HG03565 (cell line): Measurements from ENCODE around the gene SMIM41.

Experiments used
- ATAC-seq: cut with Tn5 transposase; IDR thresholded peaks from one replicate; pipeline ENCODE4 v1.9.1; 2021; ENCODE audit warnings: mild to moderate bottlenecking, moderate library complexity; ENCODE audit not compliant: unreplicated experiment

The SMIM41 gene

DNA sequence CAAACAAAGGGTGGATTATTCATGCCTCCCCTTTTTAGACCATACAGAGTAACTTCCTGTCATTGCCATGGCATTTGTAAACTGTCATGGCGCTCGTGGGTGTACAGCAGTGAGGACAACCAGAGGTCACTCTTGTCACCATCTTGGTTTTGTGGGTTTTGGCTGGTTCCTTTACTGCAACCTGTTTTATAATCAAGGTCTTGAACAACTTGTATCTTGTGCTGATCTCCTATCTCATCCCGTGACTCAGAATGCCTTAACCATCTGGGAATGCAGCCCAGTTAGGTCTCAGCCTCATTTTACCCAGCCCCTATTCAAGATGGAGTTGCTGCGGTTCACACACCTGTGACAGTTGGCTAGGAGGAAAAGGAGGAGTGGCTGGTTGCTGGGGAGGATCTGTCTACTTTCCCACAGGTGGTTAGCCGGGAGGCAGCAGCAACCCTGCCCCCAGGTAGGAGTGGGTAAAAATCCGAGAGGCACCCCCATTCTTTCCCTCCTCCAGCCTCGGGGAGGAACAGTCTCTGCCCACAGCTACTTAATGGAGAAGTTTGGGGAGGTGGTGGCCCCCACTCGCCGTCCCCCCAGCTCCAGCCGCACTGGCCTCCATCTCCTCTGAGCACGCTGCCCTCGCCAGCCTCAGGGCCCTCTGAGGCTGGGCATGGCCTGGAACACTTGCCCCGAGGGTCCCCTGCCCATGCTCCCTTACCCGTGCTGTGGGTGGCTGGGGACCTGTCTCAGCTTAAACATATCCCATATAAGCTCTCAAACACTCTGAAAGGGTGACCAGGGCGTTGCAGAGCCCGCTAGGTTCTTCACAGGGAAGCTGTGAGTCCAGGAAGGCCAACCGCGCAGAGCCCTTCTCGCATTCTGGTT is 41.7 kb downstream of the SMIM41 start:
- no peak for ATAC-seq

DNA sequence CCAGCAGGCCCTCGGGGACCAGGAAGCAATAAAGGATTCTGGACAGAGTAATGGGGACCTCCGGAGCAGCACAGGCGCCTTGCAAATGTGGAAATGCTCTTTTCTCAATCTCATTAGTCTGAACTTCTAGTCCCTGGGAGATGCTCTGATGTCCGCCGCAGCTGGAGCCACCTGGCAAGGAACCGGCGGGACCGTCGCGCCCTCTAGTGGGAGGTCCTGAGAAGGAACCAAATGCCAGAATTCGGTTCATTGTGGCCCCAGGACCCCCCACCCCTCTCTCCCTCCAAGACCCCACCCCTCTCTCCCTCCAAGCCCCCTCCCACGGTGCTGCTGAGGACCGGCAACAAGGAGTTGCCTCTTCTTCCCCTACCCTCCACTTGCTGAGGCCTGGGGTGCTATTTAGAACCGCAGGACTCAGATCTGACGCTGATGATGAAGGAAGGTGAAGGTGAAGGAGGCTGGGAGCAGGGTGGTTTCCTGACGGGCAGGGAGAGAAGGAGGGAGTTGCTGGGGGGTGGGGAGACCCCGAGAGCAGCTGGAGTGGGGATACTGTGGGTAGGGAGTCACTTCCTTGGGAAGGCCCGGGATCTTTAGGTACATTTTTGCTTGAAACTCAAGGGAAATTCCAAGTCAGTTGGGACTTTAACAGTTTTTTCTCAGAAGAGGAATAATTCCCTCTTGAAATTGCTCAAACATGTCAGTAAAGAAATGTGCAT is 42.5 kb downstream of the SMIM41 start:
- no peak for ATAC-seq

DNA sequence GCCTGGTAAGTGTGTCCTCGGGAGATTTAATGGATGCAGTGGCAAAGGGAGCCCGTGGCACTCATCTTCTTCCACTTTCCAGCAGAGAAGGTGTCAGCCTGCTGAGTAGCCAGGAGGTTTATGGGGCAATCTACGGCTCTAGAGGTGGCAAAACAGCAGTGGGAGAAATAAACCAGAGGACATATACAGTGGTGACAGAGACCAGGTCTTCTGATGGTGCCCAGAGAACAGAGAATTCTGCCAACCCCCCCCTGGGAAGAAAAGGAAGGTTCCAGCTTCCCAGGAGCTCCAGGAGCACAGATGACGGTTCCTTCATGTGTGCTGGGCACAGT is 43.0 kb downstream of the SMIM41 start:
- no peak for ATAC-seq

DNA sequence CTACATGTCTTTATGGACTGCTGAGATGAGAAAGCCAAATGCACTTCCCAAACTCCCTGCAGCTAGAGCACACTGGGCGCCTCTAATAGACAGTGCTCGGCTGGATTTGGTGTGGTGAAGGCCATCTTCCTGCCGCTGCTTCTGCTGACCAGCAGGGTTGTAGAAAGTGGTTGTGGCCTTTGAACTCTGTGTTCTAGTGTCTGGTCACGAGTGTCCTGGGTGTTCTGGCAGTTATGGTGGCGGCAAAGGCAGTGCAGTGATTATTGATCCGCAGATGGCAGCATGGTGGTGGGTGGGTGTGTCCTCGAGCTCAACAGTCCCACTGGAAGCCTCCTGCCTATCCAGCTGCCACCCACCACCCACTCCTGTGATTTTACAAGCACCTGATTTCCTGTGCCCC is 43.4 kb downstream of the SMIM41 start:
- ATAC-seq: no peak

DNA sequence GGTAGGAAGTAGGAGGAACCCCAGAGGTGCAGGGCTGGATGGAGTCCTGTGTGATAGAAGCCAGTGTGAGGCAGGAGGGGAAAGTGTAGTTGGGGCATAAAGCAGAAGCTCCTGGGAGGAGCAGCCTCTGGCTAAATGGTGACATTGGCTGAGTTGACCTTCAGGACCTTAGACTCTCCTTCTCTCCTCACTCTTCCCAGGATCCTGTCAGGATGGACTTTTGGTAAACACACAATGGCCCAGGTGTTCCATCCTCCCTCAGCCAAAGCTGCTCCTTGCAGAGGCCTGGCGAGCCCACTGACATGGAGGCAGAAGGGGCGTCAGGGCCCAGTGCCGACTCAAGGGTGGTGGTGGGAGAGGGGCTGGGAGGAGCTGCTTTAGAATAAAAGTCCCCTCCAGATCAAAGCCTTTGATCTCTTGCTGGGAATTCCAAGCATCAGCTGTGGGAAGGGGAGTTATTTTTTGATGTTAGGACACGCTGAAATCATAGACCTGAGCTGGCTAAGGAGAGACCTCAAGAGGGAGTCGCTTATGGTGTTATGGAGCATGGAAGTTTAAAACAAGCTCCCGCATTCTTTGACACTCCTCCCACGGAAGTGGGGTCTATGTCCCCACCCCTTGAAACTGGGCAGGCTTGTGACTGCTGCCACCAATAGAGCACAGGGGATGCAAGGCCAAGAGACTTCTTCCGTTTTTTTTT is 44.1 kb downstream of the SMIM41 start:
- no peak for ATAC-seq

DNA sequence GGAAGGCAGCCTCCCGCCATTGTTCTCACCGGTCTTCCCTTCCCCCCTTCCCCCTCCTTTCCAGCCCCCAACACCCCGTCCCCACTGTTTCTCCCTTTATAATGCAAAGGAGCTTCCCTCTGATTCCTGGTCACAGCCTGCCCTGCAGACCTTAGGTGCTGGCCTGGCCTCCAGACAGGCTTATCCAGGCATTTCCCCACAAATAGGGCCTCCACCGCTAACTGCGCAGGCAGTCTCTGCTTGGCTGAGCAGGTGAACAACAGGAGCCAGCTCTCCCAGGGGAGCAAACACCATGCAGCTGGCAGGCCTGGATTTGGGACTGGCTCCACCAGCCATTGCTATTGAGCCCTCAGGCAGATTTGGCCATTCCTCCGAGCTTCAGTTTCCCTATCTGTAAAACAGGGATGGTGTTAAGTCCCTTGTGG is 46.0 kb downstream of the SMIM41 start:
- no peak for ATAC-seq

DNA sequence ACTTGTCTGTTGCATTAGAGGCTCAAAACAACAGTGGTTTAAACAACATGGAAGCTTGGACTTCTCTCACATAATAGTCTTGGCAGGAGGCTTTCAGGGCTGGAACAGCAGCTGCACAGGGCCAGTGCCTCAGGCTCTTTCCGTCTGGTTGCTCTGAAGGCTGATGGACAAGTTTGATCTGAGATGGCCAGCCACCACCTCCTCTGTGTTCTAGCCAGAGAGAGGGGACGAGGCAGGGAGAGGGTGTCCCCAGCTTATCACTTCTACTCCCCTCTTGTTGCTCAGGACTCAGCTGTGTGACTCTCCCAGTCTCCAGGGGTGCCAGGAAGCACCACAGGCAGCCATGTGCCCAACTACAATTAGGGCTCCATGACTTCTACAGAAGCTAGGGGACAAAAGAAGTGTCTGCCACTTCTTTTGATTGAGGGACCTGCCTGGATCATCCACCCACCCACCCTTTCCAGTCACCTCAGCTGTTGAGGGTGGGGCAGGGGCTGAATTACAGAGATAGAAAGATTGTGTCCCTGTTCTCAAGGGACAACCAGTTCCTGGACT is 46.6 kb downstream of the SMIM41 start:
- ATAC-seq: no peak

DNA sequence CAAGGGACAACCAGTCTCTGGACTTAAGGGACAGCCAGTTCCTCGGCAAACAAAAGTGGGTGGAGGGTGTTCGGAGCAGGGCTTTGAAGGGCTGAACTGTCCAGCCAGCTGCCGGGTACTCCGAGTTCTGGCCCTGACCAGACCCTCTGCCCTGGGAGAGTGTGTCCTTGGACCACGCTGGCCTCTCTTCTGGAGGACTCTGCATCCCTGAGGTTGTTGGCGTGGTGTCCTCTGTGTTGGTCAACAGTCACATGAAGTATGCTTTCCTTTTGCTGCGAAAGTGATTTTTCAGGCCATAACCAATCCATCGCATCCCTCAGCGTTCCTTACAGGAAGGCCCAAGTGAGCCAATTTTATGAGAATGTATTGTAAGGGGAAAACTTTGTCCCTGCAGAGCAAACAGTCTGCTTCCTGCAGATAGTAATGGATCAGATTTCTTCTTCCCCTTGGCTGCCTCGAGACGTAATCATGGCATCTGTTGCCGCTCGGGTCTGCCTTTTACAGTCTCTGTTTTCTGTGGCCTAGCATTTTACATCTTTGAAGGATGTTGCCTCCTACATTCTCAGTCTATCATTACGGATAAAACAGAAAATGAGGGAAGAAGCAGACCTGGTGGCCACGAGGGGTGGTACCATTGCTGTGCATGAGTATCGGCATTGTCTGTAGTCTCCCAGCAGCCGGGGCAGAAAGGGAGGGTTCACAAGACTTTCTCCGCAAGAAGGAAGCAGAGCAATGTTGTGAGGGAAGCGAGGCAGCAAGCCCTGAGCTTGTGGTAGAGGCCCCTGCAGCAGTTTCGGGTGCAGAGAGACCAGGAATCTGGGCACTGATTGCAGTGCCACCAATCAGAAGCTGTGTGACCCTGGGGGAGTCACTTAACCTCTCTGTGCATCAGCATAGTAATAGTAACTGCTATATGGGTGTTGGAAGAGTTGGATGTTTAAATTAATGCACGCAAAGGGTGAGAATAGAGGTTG is 47.4 kb downstream of the SMIM41 start:
- no peak for ATAC-seq

DNA sequence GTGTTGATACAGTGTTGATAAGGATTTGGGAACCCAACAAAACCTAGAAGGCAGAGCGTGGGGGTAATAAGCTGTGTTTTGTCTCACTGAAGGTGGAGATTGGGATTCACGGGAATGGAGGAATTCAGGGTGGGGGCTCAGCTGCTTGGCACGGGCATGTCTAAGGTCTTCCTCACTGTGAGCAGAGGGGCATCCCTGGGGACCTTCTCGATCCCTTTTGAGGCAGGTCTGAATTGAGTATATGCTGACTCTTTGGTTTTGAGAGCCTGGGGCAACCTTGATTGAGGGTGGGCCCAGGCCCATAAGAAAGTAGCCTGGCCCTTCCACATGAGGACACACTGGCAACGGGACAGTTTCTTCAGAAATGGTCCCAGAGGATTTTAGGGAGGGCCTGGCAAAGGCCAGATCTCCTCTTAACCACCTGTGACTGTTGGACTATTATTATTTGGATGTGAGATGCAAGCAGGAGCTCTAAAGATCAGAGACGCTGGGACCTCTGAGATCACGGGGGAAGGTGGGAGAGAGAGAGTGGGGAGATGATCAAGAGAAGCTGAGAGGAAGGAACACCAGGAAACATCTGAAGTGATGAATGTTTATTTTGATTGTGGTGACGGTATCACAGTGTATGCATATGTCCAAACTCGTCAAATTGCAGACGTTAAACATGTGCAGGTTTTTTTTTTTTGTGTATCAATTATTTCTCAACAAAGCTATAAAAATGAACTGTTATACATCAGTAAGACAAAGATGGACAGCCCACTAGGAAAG is 48.4 kb downstream of the SMIM41 start:
- ATAC-seq: no peak

DNA sequence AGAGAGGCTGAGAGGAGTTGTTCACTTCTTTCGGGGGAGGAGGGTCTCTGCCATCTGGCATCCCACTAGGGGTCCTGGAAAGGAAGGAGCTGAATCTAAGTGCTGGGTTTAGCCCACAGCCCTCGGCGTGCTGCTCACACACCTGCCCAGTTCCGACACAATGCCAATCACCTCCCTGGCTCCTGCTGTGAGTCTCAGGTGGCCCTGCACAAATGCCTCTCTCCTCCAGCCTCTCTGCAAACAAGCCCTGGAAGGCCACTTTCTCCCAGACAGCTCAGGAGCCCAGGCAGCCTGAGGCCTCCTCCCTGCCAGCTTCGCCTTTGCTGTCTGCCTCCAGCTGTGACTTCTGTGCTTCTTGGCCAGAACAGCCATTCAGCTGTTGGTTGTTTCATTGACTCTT is 51.2 kb downstream of the SMIM41 start:
- ATAC-seq: no peak

DNA sequence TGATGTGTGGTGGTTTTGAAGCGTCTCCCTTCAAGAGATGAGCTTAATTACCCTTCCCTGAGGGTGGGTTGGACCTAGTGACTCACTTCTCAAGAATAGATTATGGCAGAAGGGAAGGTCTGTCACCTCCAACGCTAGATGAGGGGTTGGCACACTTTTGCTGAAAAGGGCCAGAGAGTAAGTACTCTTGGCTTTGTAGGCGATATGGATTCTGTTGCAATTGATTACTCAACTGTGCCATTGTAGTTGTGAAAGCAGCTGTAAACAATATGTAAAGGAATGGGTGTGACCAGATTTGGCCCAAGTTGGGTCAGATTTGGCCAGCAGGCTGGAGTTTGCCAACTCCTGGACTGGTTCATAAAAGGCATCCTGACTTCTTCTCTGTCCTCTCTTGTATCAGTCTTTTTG is 53.3 kb downstream of the SMIM41 start:
- no peak for ATAC-seq

DNA sequence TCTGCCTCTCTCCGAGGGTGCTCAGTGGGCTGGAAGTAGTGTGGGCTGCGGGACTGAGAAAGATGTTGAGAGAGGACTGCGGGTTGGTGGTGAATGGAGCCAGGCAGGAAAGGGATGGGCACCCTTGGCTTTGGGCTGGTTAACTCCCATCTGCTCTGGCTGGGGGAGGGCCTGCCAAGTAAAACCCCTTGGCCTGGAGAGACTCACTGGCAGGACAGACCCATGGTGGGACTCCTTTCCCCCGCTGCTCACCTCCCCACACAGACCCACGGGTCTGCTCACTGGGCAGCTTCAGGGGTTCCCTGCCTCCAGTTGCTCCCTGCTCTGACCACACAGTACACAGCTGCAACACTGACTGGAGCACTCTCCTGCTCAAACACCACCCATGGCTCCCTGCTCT is 58.2 kb downstream of the SMIM41 start:
- ATAC-seq: no peak

DNA sequence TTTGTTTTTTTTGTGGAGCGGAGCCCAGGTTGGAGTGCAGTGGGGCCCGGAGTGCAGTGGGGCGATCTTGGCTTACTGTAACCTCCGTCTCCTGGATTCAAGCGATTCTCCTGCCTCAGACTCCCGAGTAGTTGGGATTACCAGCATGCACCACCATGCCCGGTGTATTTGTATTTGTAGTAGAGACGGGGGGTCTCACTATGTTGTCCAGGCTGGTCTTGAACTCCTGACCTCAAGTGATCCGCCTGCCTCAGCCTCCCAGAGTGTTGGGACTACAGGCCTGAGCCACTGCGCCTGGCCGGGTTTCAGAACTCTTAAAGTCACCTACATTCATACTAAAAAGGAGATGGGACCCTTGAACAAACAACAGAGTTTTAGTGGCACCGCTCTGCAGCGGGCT is 59.6 kb downstream of the SMIM41 start:
- ATAC-seq: no peak

DNA sequence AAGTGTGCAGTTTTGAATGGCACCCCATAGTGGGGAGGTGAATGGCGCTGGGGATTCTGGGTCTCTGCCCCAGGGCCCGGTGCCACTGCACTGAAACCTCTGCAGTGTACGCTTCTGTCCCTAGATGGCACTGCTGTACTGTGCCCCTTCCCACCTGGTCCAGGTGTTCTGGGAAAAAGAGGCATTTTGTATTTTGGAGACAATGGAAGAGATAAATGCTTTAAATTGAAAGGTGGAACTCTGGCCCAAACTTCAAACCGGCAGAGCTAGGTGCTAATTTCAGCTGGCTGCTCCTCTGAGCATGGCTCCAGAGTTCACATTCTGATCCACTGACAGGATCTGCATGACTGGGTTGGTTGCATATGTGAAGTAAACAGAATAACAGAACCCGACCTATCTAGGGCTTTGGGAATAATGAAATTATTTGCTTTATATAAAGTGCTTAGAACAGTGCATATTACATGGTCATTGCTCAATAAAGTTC is 60.1 kb downstream of the SMIM41 start:
- no peak for ATAC-seq

DNA sequence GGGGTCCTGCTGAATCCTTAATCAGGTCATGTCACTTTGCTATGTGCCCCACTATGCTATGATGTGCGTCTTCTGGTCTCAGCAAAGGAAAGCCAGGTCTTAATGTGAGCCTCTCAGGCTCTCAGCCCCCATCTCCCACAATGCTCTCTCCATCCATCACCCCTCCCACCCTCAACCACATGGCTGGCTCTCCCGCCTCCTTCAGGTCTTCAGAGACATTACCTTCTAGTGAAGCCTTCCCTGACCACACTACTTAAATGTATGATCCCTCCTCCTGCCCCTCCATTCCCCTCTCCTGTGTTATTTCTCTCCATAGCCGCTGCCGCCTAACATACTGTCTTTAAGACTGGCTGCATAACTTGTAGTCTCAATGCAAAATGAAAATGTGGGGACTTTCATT is 61.8 kb downstream of the SMIM41 start:
- ATAC-seq: no peak

DNA sequence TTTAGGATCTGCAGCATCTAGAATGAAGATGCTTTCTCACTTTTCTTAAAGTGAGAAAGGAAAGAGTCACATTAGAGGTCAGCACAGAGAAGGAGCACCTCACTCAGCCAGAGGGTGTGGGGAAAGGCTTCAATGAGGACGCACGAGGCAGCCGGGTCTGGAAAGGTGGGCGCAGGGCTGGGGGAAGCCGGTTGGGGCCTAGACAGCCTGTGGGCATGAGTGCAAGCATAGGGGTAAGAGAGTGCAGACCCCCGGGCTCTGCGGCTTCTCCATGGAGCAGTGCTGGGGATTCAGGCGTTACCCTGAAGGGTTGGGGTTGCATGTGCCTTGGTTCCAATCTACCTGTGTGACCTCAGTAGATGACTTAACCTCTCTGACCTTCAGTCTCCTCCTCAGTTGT is 62.4 kb downstream of the SMIM41 start:
- no peak for ATAC-seq

DNA sequence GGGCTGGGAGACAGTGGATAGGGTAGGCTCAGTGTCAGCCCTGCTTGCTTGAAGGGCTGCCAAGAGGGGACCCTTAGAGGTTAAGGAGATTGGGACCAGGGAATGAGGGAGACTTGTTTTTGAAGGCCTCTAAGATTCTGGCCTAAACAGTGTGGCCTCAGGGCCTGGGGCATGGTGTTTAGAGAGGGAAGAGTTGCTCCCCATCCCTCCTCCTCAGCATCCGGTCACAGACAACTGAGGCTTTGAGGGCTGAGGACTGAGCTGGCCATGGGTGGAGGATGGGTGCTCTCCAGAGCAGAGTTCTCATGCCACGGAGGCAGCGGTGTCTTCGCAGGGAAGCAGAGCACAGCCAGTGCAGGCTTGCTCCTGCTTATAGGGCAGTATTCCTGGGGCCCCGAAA is 62.9 kb downstream of the SMIM41 start:
- no peak for ATAC-seq

DNA sequence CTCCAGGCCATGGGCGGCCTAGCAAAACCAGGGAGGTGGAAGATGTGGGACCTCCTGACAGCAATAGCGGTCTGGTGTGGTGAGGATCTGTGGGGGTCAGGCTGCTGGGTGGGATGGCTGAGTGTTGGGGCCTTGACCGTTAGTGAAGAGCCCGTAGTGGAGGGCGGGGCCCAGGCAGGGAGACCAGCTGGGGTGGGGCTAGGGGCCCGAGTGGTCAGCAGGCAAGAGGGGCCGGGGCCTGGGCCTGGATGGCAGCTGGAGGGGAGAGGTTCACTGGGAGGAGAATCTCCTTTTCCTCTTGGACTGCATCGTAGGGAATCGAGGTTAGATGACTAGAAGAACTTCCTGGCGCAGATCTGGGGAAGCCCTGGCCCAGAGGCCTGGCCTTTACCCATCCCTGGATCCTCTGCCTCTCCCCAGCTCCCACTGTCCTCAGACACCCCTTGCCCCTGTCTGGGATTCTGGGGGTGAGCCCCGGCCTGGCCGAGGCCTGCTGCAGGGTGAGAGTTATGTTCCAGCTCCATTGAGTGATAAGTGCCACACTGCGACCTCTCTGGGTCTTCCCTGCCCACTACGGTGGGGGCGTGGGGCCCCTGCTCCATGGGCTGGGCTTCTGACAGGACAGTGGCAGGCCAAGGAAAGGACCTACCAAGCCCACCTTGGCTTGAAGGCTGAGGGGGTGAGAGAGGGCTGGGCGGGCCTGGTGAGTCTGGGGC is 65.2 kb downstream of the SMIM41 start:
- no peak for ATAC-seq
